HG03039 (cell line): ENCODE measurements around the gene SLC25A51.

Source experiments
- ATAC-seq: cut with Tn5 transposase; IDR thresholded peaks from one replicate; pipeline ENCODE4 v1.9.1; 2021; ENCODE audit warnings: mild to moderate bottlenecking, moderate library complexity; ENCODE audit not compliant: unreplicated experiment

The SLC25A51 gene

DNA sequence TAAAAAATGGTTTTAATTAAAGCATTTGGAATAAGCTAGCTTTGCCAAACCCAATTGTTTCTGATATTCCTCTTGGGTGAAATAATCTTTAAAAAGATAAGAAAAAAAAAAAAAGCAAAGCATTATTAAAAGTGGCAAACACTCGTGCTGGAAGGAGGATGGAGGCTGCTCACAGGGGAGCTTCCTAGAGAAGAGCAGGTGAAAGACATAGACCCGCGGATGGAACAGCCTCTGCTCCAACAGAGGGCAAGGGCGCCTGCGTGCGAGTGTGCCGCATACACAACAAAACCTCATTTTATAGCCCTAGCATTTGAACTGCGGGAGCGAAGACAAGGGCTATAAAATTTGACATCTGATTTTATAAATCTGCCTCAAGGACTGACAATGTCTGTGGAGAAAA is 33.4 kb upstream of the SLC25A51 start:
- no peak for ATAC-seq

GRCh38 chr9:37936965-37937364 is 33.0 kb upstream of the SLC25A51 start:
- no peak for ATAC-seq

- no peak for ATAC-seq
Observed at GRCh38 chr9:37936376-37936775, 32.4 kb upstream of the SLC25A51 start.

DNA sequence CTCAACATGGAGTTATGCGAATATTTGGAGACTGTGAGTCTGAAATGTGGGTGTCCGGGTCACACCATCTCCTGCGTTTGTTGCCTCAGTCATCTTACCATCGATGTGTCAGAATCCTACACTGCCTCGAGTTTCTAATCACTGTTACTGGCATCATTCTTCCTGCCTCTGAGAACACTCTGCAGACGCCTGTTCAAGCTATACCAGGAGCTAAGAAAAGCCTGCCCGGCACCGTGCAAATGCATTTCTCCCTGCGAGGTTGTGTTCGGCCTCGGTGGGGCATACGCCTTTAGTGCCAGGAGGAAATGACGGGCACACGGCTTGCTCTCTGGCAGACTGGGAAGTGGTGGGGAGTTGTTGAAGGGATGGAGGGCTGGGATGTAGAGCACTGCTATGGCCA is 31.2 kb upstream of the SLC25A51 start:
- ATAC-seq = no peak

GRCh38 chr9:37931592-37931991 is 27.7 kb upstream of the SLC25A51 start:
- no peak for ATAC-seq

- no peak for ATAC-seq
Observed at GRCh38 chr9:37929441-37929895, 25.5 kb upstream of the SLC25A51 start.

DNA sequence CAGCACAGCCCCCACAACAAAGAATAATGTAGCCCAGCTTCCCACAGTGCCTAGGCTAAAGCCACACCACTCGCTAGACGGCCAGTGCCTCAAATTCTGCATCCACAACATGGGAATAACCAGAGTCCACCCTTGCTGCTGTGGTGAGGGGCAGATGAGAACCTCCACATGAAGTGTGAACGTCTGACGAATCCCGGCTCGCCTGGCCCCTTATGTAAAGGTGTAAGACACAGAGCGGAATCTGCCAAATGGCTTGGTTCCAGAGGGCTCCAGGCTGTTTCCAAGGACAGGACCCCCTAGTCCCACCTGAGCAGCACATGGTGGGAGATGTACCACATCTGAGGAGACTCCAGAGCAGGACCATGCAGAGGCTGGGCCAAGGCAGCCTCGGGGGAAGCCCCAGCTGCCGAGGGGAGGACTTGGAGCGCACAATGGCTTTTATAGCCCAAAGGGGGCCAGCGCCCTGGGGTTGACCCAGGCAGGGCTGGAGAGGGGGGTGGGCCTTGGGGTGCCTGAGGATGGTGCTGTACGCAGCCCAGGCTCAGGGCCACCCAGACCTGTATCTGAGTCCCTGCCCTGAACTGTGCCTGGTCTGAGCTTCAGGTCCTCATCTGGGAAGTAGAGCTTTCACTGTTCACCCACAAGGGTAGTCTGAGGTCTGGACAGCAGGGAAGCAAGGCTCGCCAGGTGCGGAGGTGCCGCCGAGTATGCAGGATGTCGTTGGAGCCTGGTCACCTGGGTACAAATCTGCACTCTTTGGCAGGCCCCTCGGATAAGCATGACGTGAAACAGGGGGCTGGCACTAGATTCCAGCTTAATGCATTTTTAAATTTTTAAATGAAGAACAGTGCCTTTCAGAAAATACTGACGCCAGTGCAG is 24.9 kb upstream of the SLC25A51 start:
- ATAC-seq = no peak

GRCh38 chr9:37927601-37928551 is 23.9 kb upstream of the SLC25A51 start:
- no peak for ATAC-seq

- no peak for ATAC-seq
Observed at GRCh38 chr9:37927132-37927531, 23.2 kb upstream of the SLC25A51 start.

DNA sequence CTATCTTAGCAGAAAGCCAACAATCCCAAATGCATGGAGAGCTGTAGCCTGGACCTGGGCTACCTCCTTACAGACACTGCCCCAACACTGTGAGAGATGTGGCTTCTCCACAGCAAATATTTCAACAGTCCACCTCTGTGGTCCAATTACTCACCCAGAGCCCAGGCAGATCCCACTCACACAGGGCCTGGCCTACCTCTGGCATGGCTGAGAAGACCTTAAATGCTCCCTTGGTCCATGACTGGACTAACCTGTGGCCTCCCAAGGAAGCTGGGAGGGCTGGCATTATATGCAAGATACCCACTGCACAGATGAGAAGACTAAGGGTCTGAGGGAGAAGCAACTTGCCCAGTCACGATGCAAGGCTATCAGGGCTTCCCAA is 22.8 kb upstream of the SLC25A51 start:
- ATAC-seq = no peak

DNA sequence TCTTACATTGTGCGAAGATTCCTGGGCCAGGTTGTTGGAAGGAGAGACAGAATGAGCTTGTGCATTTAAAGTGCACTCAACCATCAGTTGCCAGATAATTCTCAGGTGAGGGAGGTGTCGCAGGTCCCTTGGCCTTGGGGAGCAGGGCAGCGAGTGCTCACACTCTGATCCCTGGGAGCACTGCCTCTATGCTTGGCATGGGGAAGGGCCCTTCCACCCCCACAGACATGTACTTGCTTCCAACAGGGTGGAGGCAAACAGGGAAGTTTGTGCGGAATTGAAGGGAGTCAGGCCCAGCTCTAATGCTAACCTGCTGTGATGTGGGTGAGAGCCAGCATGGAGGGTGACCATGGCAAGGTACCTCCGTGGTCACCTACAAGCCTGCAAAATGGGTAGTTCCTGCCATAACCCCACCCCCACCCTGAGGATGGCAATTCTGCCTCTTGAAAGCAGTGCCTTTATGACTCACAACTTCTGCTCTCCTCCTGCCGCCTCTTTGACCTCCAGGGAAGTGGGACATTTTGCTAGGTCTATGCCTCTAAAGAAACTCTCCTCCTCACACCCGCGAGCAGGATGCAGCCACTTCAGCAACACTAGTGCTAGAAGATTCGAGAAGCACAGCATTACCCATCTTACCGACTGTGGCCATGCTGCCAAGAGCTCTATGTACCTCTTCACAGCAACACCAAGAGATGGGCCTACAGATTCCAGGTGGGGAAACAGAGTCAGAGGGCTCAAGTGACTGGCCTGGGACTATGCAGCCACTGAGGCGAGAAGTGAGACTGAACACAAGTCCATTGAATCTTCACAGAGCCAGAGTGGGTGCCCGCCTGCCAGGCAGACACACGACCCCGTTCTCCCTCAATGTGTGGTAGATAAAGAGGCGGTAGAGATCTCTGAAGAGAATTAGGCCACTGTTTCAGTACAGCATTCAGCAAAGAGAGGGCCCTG is 22.1 kb upstream of the SLC25A51 start:
- ATAC-seq = no peak

DNA sequence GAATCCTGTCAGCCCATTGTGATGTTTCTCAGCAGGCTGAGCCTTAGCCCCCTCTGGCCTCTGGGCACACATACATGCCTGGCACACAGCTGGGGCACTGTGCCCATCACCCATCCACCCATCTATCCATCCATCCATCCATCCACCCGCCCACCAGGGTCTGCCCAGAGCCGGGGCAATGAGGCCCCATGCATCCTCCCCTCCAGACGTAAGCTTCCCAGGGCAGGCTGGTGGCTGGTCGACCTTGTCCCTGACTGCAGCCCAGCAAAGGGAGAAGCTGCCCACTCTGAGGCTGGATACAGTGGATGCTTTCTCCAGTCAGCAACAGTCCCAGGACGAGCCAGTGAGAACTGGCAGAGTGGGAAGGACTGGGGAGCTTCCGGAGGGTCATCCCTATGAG is 21.1 kb upstream of the SLC25A51 start:
- no peak for ATAC-seq

DNA sequence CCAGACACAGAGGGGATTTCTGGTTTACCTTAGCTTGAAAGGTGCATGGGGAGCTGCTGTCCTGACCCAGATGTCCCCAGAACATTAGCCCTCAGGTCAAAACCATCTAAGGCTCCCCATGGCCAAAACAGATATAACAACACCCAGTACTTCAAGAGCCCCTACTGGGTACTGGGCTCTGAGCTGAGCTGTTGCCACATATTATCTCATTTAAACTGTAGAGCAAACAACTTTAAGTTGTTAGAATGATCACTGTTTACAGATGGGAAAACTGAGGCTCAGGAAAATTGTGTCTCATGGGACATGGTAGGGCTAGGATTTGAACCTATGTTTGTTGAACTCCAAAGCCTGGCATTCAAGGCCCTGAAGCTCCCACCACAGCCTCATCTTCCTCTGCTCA is 20.6 kb upstream of the SLC25A51 start:
- no peak for ATAC-seq

- ATAC-seq = no peak
Observed at GRCh38 chr9:37923796-37924427, 20.0 kb upstream of the SLC25A51 start.

DNA sequence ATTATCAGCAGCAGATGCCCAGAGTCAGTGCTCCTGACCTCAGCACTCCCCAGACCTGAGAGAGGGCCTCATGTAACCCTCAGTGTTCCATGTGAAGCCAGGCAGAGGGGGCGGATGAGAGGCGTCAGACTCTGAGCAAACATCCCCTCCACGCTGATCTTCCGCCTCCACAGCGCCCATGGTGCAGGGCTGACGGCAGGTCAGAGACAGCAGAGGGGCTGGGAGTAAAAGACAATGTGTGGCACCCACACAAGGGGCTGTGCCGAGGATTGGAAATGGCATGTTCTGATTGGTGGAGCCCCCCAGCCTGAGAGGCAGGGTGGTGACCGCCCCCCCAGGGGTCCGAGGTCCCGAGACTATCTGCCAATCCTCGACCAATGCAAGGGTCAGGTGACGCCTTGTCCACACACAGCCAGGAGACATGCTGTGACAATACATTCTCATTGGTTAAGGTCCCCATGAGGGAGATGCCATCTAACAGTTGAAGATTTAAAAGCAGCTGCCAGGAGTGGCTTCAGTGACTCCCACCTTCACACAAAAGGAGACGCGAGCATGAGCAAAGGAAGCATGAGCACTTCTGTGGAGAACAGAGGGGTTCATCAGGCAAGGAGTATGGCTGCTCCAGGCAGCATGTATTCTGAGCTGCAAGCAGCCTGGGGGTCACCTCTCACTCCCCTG is 19.3 kb upstream of the SLC25A51 start:
- ATAC-seq = no peak

GRCh38 chr9:37922363-37923117 is 18.6 kb upstream of the SLC25A51 start:
- ATAC-seq = no peak

DNA sequence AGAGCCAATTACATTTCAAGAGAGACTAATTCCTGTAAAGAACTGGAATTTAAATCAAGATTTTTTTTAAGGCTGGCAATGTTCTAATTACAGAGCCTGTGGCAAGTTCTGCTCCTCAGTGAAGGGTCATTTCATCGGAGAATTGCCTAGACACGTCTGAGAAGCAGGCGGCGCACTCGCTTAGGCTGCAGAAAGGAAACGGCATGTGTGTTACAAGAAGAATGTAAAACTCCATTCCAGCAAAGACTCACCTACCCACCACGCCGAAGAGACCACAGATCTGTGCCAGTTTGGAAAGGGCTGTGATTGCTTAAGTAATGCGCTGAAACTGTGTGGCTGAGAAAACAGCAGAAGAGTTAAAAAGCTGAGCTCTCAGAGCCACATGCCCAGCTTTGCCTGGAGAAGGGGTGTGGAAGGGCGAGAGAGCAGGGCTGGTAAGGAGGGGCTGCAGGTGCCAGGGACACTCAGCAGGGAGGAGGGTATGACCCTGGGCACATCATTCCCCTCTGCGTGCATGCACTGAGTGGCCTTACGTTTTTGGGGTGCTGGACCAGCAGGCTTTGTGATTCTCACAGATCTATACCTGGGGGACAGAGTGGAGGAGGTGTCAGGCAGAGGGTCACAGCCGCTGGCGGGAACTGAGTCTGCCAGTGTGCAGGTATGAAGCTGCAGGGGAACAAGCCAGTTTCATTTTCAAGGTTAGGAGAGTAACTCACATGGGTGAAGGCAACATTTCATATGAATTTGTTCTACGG is 17.8 kb upstream of the SLC25A51 start:
- no peak for ATAC-seq

- ATAC-seq = no peak
Observed at GRCh38 chr9:37921168-37921510, 17.2 kb upstream of the SLC25A51 start.
